Measurements from ENCODE around the gene SLC44A1.

SLC44A1 gene

GRCh38 chr9:105270711-105271110, 26.3 kb downstream of the SLC44A1 start:
- no peak overlapping the region for H3K4me3 ChIP-seq (IDR thresholded peaks at IDR 0.05; ENCODE audit: insufficient read depth, low read depth, low read length)
- no peaks in the 10 kb centered on the region for H3K36me3 ChIP-seq (ENCODE audit: insufficient read depth)
- no peak overlapping the region for H3K27ac ChIP-seq
- TF ChIP-seq, protein P1, sequence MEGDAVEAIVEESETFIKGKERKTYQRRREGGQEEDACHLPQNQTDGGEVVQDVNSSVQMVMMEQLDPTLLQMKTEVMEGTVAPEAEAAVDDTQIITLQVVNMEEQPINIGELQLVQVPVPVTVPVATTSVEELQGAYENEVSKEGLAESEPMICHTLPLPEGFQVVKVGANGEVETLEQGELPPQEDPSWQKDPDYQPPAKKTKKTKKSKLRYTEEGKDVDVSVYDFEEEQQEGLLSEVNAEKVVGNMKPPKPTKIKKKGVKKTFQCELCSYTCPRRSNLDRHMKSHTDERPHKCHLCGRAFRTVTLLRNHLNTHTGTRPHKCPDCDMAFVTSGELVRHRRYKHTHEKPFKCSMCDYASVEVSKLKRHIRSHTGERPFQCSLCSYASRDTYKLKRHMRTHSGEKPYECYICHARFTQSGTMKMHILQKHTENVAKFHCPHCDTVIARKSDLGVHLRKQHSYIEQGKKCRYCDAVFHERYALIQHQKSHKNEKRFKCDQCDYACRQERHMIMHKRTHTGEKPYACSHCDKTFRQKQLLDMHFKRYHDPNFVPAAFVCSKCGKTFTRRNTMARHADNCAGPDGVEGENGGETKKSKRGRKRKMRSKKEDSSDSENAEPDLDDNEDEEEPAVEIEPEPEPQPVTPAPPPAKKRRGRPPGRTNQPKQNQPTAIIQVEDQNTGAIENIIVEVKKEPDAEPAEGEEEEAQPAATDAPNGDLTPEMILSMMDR (conservative IDR thresholded peaks at IDR 0.05; ENCODE audit: low read depth, low read length), result no peak
- no peak overlapping the region for H2AFZ ChIP-seq (ENCODE audit: low read depth)
- peaks cover 3% of the 10 kb centered on the region; the same call in 1 of the 2 replicates for H4K20me1 ChIP-seq (ENCODE audit: insufficient read depth)
- H3K4me1 ChIP-seq (ENCODE audit: low read depth, poor library complexity, severe bottlenecking), result peaks cover 15% of the 10 kb centered on the region
- H3K4me2 ChIP-seq, result no peak overlapping the region
- no peaks in the 10 kb centered on the region for H3K27me3 ChIP-seq (ENCODE audit: insufficient read depth, low read depth)
- H3K9ac ChIP-seq, result no peak overlapping the region
- H3K79me2 ChIP-seq (ENCODE audit: insufficient read depth, low read depth), result peaks cover 85% of the 10 kb centered on the region

DNA sequence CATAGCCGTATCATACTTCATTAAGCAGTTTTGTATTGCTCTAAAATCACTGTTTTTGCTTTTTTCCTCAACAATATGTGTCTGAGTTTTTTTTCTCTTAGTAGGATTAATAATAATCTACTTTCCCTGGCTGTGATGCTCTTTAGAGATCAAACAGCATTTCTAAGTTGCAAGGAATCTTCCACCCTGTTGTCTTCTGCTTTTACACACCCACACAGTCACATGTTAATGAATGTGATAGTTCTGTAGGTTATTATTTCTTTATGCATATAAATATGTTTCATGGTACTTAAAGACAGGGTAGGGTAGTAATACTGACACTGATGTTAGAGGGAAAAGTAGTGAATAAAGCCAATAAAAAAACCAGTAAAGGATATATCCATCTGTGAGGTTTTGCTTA, 29.3 kb downstream of the SLC44A1 start:
- no peak overlapping the region for H3K9ac ChIP-seq
- peaks cover 34% of the 10 kb centered on the region for H3K4me1 ChIP-seq (ENCODE audit: low read depth, poor library complexity, severe bottlenecking)
- no peaks in the 10 kb centered on the region for H3K36me3 ChIP-seq (ENCODE audit: insufficient read depth)
- TF ChIP-seq, protein P1 (conservative IDR thresholded peaks at IDR 0.05; ENCODE audit: low read depth, low read length), result no peak
- H4K20me1 ChIP-seq (ENCODE audit: insufficient read depth), result peaks cover 6% of the 10 kb centered on the region; the same call in 1 of the 2 replicates
- H3K4me3 ChIP-seq (IDR thresholded peaks at IDR 0.05; ENCODE audit: insufficient read depth, low read depth, low read length), result no peak overlapping the region
- H3K27me3 ChIP-seq (ENCODE audit: insufficient read depth, low read depth), result no peaks in the 10 kb centered on the region
- no peak overlapping the region for H3K27ac ChIP-seq
- H3K79me2 ChIP-seq (ENCODE audit: insufficient read depth, low read depth), result peaks cover 67% of the 10 kb centered on the region; the same call in 1 of the 2 replicates
- no peak overlapping the region for H2AFZ ChIP-seq (ENCODE audit: low read depth)
- no peak overlapping the region for H3K4me2 ChIP-seq

GRCh38 chr9:105275111-105275510, 30.7 kb downstream of the SLC44A1 start:
- H2AFZ ChIP-seq (ENCODE audit: low read depth), result no peak overlapping the region
- no peak overlapping the region for H3K4me2 ChIP-seq
- no peak overlapping the region for H3K27ac ChIP-seq
- TF ChIP-seq, protein P1 (conservative IDR thresholded peaks at IDR 0.05; ENCODE audit: low read depth, low read length), result no peak
- peaks cover 2% of the 10 kb centered on the region; the same call in 1 of the 2 replicates for H4K20me1 ChIP-seq (ENCODE audit: insufficient read depth)
- peaks cover 62% of the 10 kb centered on the region; the same call in 1 of the 2 replicates for H3K79me2 ChIP-seq (ENCODE audit: insufficient read depth, low read depth)
- no peak overlapping the region for H3K9ac ChIP-seq
- no peaks in the 10 kb centered on the region for H3K27me3 ChIP-seq (ENCODE audit: insufficient read depth, low read depth)
- H3K4me1 ChIP-seq (ENCODE audit: low read depth, poor library complexity, severe bottlenecking), result peaks cover 36% of the 10 kb centered on the region
- H3K4me3 ChIP-seq (IDR thresholded peaks at IDR 0.05; ENCODE audit: insufficient read depth, low read depth, low read length), result no peak overlapping the region
- H3K36me3 ChIP-seq (ENCODE audit: insufficient read depth), result peaks cover 5% of the 10 kb centered on the region; the same call in 1 of the 2 replicates

DNA sequence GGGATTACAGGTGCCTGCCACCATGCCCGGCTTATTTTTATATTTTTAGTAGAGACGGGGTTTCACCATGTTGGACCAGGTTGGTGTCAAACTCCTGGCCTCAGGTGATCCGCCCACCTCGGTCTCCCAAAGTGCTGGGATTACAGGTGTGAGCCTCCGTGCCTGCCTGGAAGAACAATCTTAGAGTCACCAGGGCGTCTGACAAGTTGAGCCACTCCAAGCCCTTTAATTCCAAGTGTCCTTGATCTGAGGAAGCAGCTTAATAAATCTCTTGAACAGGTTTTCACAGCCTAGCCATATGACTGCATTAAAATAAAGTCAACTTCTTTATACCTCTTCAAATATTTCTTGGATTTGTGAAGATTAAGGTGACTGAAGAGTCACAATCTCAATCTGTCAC, 31.5 kb downstream of the SLC44A1 start:
- no peak overlapping the region for H3K4me3 ChIP-seq (IDR thresholded peaks at IDR 0.05; ENCODE audit: insufficient read depth, low read depth, low read length)
- H3K9ac ChIP-seq, result no peak overlapping the region
- peaks cover 2% of the 10 kb centered on the region; the same call in 1 of the 2 replicates for H4K20me1 ChIP-seq (ENCODE audit: insufficient read depth)
- H3K4me2 ChIP-seq, result no peak overlapping the region
- peaks cover 36% of the 10 kb centered on the region for H3K4me1 ChIP-seq (ENCODE audit: low read depth, poor library complexity, severe bottlenecking)
- H3K27ac ChIP-seq, result no peak overlapping the region
- TF ChIP-seq, protein P1 (conservative IDR thresholded peaks at IDR 0.05; ENCODE audit: low read depth, low read length), result no peak
- no peaks in the 10 kb centered on the region for H3K27me3 ChIP-seq (ENCODE audit: insufficient read depth, low read depth)
- peaks cover 5% of the 10 kb centered on the region; the same call in 1 of the 2 replicates for H3K36me3 ChIP-seq (ENCODE audit: insufficient read depth)
- H2AFZ ChIP-seq (ENCODE audit: low read depth), result no peak overlapping the region
- H3K79me2 ChIP-seq (ENCODE audit: insufficient read depth, low read depth), result peaks cover 61% of the 10 kb centered on the region; the same call in 1 of the 2 replicates
